Measurements from ENCODE around the gene PEDS1. TPM values are rescaled to one million over a fixed set of nuclear protein-coding genes. Genes with fewer than 3 reads are reported as not detected.

Gene PEDS1
- total and polyA plus RNA-seq, 2 of the 4 experiments (the other 2 are of a cell fraction): 24.0 to 59.9 TPM

- Histone ChIP-seq H3K27me3 (ENCODE audit: control insufficient read depth, insufficient read depth, low read length) (no peaks in the 10 kb centered on the region), H3K4ac (ENCODE audit: low read depth, low read length) (no peak overlapping the region), H2AK5ac (ENCODE audit: low read depth, low read length) (no peak overlapping the region; the same call in 1 of the 2 replicates), H2BK15ac (ENCODE audit: low read depth, low read length) (no peak overlapping the region), H3K14ac (replicated peaks; ENCODE audit: low read depth, low read length) (no peak overlapping the region), H4K91ac (ENCODE audit: insufficient read depth, low read depth, low read length) (no peak overlapping the region), H2AFZ (replicated peaks; ENCODE audit: low read length, poor library complexity) (no peak overlapping the region), H3K18ac (ENCODE audit: low read depth, low read length) (no peak overlapping the region), H3K36me3 (ENCODE audit: control insufficient read depth, insufficient read depth, low read length) (no peaks in the 10 kb centered on the region), H3K56ac (ENCODE audit: extremely low read depth, insufficient read depth, low read length) (no peak overlapping the region), H2BK5ac (ENCODE audit: low read depth, low read length, poor library complexity, severe bottlenecking) (no peak overlapping the region), H3K4me1 (ENCODE audit: control insufficient read depth, insufficient read depth, low read length) (peaks cover 11% of the 10 kb centered on the region), H3K4me2 (ENCODE audit: low read depth, low read length) (no peak overlapping the region), H3K23ac (ENCODE audit: low read depth, low read length) (no peak overlapping the region), H2BK120ac (ENCODE audit: low read depth, low read length) (no peak overlapping the region), H3K27ac (ENCODE audit: insufficient read depth, low read length) (no peak overlapping the region), H4K8ac (ENCODE audit: low read depth in 2 of 2, low read length in 2 of 2) (no peak overlapping the region), H3K79me1 (ENCODE audit: low read depth in 1 of 2, low read length in 2 of 2) (peaks cover 4 to 15% of the 10 kb centered on the region in 2 experiments; a peak in 2 of 4 replicates), H4K5ac (ENCODE audit: low read depth, low read length) (no peak overlapping the region), H2BK20ac (ENCODE audit: low read depth, low read length) (no peak overlapping the region), H3K9me3 (ENCODE audit: control insufficient read depth, insufficient read depth, low read length) (no peaks in the 10 kb centered on the region), H3K9ac (ENCODE audit: low read depth, low read length) (no peak overlapping the region), H3K9me1 (ENCODE audit: insufficient read depth, low read length) (peaks cover 6% of the 10 kb centered on the region; the same call in 1 of the 2 replicates), H4K20me1 (ENCODE audit: insufficient read depth, low read length) (no peaks in the 10 kb centered on the region), H3K4me3 (ENCODE audit: insufficient read depth, low read depth, low read length) (no peak overlapping the region), H2AK9ac (replicated peaks; ENCODE audit: low read depth, low read length, poor library complexity) (no peak overlapping the region)
- intact Hi-C loops (cut with micrococcal nuclease): no loop called here
- ChIA-PET CTCF (no interaction called here), POLR2A (ENCODE audit: unreplicated experiment) (no interaction called here)
- no TSS peak for BruUV-seq (replicated peaks)
- TF ChIP-seq ELK1 (IDR thresholded peaks at IDR 0.05; ENCODE audit: borderline replicate concordance, low read depth, low read length) (no peak), RCOR1 (IDR thresholded peaks at IDR 0.05; ENCODE audit: insufficient replicate concordance, low read length) (no peak), CTCF (conservative IDR thresholded peaks at IDR 0.05; ENCODE audit: low read depth, low read length) (no peak), MAFK (IDR thresholded peaks at IDR 0.05; ENCODE audit: low read depth, low read length) (no peak), CEBPB (IDR thresholded peaks at IDR 0.05; ENCODE audit: low read depth, low read length) (no peak)
- ATAC-seq (ENCODE audit: low read depth) (no peak), DNase-seq (no peak)
- dilution Hi-C loops (cut with HindIII; ENCODE audit: low sequenced_read_pairs, unreplicated experiment): no loop called here
- in situ Hi-C loops (cut with MboI; ENCODE audit: low sequenced_read_pairs): no loop called here
- no CpG with 5 or more reads among the region's 5 CpGs for WGBS, 2 experiments (ENCODE audit: extremely low coverage in 2 of 2, insufficient read length in 1 of 2)
Observed at GRCh38 chr20:50174456-50174855, 20.9 kb upstream of the PEDS1 start.

Measured in IMR-90 (cell line).